ENCODE results near the gene PDE8A.
"Not testable (repeated sequence)": the region's sequence is repeated elsewhere in the genome, so short reads cannot be mapped to it uniquely, and the experiment has no call there.

Gene PDE8A

DNA sequence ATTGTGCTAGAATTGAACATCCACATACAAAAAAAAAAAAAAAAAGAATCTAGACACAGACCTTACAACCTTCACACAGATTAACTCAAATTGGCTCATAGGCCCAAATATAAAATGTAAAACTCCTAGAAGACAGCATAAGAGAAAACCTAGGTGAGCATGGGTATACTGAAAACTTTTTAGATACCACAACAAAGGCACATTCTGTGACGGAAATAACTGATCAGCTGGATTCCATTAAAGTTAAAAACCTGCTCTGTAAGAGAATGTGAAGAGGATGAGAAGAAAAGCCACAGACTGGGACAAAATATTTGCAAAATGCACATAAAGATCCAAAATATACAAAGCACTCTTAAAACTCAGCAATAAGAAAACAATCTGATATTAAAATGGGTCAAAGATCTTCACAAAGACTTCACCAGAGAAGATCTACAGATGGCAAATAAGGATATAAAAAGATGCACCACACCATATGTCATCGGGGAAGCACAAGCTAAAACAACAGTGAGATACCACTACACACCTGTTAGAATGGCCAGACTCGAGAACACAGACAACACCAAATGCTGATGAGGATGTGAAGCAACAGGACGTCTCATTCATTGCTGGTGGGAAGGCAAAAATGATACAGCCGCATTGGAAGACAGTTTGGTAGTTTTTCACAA is 167.9 kb downstream of the PDE8A start:
- DNase-seq, result no peak

DNA sequence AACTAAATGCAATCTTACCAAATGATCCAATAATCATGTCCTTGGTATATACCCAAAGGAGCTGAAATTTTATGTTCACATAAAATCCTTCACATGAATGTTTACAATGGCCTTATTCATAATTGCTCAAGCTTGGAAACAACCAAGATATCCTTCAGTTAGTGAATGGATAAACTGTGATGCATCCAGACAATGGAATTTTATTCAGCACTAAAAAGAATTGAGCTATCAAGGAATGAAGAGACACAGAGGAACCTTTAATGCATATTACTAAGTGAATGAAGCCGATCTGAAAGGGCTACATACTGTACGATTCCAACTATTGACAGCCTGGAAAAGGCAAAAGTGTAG is 168.4 kb downstream of the PDE8A start:
- no peak for DNase-seq

DNA sequence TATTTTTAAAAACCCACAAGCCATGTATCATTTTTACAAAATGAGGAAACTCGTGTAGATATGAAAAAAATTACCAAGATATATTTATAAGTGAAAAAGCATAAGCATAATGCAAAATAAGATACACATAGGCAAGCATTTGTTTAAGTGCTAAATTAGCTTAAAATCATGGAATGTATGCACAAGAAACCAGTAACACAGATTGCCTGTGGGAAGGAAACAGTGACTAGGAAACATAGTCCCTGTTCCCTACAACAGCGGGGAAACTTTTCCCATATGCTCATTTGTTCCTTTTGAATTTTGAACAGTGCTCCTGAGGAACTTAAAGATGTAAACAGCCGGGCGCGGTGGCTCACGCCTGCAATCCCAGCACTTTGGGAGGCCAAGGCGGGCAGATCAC is 169.5 kb downstream of the PDE8A start:
- DNase-seq, result no peak

DNA sequence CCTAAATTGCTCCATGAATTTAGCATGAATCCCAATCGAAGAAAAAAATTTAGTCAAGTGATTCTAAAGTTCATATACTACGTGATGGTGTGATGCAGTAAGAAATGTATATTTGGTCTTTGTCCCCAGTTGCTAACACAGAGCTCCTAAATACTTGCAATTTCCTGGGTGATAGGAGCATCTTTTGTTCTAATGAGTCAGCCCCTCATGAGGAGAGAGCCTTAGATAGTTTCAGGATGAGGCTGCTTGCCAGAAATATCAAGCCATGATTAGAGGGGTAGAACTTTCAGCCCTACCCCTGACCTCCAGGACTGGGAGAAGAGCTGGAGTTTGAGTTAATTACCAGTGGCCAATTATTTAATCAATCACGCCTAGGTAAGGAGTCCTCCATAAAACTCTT is 170.2 kb downstream of the PDE8A start:
- no peak for DNase-seq

DNA sequence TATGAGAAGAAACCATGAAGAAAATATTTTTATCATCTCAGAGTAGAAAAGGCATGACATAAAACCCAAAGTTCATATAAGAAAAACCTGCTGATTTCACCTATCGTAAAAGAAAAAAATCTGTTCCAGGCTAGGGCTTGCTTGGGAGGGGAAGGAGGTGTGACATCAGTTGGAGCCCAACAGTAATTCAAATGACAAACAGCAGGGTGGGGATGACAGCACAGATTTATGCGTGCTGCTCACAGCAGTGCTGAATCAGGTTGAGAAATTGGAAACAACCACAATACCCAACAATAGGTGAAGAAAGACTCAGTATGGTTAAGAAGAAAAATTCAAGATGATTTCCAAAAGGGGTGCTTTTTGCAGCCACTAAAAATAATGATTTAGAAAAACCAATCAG is 172.4 kb downstream of the PDE8A start:
- no peak for DNase-seq

DNA sequence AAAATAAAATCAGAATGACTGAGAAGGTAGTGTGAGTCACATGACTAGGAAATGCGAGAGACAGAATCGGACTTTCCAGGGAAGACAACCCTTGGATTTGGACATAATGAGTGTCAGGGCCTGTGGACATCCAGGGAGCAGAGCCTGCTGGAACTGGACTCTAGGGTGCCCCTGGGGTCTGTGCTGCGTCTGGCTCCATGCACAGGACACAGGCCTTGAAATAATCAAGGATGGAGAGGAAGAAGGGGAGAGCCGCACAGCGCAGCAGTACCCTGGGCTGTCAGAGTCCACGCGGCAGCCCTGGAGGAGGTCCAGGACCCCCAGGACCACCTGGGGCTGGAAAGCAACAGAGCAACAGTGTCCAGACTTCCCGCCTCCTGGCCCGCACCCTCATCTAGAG is 173.7 kb downstream of the PDE8A start:
- DNase-seq, result no peak

DNA sequence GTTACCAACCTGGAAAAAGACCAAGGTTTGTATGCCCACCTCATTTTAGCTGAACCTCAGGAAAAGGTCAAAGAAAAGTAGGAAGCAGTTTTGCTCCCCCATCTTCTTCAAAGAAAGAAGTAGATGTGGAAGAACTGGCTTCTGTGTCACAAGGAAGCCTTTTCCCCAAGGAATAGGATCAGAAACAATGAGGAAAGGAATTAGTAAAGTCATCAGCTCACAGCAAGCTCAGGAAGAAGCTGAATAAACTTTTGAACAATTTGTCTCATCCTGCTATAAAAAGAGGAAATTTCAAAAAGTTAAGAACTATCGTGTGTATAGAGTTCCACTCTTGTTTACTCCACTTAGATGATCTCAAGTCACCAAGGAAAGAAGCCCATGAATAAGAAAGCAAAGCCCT is 174.2 kb downstream of the PDE8A start:
- DNase-seq, result no peak

DNA sequence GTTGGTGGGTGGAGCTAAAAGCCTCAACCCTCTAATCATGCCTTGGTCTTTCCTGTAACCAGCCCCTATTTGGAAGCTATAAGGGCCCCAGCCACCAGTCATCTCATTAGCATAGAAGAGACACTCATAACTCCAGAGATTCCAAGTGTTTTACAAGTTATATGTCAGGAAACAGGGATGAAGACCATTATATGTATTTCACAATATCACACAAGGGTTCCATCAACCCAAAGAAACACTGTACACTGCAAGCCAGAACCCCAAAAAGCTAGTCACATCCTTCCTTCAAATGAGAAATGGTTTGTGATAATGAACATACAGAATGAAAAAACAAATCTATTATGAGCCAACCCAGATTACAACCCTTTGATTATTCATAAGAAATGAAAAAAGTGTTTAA is 175.7 kb downstream of the PDE8A start:
- no peak for DNase-seq

DNA sequence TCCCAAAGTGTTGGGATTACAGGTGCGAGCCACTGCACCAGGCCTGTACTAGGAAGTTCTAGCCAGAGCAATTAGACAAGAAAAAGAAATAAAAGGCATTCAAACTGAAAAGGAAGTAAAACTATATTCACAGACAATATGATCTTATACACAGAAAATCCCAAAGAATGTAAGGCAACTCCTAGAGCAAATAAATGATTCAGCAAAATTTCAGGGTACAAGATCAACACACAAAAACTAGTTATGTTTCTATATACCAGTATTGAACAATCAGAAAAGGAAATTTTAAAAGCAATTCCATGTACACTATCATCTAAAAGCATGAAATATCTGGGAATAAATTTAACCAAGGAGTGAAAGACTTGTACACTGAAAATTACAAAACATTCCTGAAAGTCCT is 180.6 kb downstream of the PDE8A start:
- no peak for DNase-seq

DNA sequence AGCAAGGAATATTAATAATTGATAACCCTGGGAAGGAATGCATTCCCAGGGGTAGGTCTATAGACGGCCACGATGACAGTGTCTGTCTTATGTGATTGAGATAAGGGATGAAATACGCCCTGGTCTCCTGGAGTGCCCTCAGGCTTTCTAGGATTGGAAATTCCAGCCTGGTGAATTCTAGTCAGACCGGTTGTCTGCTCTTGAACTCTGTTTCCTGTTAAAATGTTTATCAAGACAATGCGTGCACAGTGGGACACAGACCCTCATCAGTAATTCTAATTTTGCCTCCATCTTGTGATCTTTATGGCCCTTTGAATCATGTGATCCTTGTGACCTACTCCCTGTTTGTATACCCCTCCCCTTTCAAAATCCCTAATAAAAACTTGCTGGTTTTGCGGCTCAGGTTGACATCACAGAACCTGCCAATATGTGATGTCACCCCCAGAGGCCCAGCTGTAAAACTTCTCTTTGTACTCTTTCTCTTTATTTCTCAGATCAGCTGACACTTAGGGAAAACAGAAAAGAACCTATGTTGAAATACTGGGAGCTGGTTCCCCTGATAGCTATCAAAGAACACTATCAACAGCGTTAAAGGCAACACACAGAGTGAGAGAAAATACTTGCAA is 183.3 kb downstream of the PDE8A start:
- DNase-seq, result no peak

DNA sequence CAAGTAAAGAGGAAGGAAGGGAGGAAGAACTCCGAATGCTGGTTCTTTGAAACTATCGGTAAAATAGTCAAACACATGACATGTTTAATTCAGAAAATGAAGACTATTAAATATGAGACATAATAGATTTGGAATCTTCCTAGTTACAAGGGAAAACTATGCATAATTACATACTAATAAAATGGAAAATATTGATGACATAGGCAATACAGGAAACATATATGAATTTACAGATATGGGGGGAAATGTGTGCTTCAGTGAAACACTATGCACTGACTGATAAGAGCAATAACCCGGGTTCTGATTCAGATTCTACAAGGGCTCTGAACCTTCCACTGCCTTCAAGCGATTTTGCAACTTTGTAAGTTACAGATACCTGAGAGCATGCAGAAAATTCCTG is 185.9 kb downstream of the PDE8A start:
- DNase-seq, result no peak

DNA sequence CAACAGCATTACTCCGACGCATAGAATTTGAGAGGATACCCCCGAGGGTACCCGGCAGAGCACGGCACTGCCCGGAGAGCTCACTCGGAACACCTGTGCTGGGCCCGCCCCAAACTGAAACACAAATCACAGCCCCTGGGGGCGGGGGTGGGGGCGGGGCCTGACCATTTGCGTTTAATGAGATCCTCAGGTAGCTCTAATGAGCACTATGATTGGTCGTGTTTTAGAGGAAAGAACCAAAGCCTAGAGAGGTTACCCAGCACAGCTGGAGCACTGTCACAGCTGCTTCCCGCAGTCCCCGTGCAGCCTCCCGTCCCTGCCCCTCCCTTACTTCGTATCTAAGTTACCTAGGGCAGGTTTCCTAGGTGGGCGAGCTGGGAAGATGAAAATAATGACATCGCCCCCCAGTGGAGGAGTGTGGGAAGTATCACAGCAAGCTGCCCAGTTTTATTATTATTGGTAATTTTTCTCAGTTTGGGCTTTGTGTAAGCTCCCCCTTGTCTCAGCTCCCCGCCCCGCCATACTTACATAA is 187.1 kb downstream of the PDE8A start:
- DNase-seq, result peak; percentile 24 to 31

DNA sequence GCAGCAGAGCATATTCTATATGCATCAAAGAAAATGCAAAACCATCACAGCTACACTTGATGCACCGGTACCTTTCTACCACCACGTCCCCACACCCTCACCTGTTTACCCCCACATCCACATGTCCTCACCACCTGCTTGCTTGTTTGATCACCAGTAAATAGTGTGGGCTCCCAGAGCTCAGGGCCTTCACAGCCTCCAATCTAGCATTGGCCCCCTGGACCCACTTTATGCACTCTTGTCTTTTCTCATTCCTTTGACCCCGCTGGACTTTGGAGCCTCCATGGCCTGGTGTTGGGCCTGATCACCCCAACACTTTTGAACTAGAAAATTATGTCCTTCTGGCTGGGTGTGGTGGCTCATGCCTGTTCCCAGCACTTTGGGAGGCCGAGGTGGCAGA is 190.1 kb downstream of the PDE8A start:
- no peak for DNase-seq

DNA sequence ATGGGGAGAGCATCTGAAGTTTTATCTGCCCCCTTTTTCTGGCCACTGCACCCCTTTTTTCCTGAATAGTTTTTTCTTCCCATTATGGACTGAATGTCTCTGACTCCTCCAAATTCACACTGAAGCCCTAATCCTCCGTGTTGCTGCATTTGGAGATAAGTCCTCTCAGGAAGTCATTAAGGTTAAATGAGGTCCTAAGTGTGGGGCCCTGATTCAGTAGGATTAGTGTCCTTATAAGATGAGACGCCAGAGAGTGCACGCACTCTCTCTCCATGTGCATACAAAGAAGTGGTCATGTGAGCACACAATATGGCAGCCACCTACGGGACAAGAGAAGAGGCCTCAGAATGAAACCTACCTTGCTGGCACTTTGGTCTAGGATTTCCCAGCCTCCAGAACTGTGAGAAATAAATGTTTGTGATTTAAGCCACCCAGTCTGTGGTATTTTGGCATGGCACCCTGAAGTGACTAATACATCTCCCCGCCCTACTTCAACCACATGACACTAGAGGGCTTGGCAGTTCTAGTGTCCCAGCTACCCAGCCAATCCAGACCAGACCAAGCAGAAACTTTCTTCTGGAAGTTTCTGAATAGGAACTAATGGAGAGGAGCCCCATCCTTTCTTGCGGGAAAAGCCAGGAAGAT is 191.3 kb downstream of the PDE8A start:
- DNase-seq, result no peak

DNA sequence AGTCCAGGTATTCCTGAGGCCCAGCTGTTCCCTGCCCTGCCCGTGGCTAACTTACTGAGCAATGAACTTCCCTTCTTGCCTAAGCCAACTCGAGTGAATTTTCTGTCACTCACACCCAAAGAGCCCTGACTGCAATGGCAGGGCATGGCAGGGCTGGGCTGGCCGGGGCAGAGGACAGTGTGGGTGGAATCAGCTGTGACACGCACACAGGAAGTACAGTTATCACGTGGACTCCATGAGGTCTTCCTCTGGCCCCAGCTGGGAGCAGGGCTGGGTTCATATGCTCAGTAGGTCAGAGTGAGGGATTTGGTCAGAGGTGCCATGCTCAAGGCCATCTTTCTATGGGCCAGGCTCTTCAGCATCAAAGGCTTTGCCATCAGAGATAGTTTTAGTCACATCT is 192.0 kb downstream of the PDE8A start:
- not testable (repeated sequence) for DNase-seq

DNA sequence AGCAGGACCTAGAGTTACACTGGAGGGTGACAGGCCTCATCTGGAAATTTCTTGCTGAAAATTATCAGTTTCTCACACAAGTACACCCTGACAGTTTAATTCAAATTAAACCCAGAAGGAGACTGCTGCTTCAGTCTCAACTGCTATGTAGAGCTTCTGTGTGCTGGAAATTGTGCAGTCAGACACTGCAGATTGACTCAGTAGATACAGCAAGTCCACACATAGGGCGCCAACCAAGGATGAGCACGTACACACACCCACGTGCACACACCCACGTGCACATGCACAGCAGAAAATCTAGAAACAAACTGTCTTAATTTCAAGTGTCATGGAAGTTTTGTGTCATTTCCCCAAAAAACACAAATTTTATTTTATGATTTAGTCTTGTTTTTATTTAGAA is 192.9 kb downstream of the PDE8A start:
- peak in 1 of 2 donors; percentile 3 for DNase-seq

DNA sequence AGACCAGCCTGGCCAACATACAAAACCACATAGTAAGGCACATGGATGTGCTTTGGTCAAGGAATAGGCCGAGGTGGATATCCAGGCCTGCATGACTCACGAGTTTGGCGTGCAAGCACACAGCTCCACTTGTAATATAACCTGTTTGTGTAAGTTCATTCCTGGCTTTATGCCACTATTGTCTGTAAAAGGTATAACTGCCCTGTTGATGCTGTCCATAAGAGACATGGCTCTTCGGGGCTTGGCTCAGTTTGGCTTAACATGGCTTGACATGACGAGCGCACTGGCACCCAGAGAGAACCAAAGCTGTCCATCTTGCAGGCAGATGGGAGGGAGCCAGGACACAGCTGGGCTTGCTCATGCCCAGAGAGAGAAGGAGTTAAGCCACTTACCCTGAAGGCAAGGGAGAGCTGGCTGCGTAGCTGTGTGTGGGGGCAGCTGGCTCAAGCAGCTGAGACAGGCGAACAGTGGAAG is 195.4 kb downstream of the PDE8A start:
- not testable (repeated sequence) for DNase-seq

DNA sequence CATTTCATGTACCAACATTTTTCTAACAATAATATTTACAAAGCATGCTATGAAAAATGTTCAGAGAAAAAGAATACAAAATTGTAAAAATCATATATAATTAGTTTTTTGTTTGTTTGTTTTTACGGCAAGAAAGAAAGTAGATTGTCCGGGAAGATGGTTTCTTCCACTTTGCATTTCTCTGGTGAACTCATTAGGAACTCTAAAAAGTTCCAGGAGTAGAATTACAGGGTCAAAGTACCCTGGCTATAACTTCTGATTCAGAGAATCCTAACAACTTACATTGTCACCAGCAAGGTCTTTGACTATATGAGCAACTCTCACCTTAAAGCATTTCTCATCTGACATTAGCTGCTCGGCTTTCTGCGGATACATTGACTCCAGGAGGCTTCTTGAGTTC is 196.7 kb downstream of the PDE8A start:
- no peak for DNase-seq

DNA sequence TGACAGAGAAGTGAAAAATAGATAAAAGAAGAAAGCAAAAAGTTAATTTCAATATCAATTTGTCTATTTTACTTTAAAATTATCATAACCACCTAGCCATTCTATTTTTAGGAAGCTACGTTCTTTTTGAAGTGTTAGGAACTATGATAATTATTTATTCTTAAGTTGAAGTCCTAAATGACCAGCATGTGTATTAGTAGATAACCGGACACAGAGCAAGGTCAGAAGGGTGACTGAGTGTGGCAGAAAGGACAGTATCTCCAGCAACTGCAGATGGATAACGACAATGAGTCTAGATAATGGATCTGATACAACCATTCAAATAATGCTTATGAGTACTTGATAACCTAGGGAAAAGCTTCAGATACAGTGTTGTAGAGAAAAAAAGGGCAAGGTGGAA is 198.0 kb downstream of the PDE8A start:
- DNase-seq, result no peak

DNA sequence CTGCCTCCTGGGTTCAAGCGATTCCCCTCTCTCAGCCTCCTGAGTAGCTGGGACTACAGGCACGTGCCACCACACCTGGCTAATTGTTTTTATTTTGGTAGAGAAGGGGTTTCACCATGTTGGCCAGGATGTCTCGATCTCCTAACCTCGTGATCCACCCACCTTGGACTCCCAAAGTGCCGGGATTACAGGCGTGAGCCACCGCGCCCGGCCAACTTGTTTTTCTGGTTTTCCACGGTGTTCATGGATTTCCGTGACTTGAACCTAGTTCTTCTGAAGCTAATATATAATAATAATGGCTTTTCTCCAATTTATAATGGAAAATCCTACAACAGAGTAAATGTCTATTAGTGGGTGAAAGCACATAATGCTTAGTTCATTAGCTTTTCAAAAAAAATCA is 203.7 kb downstream of the PDE8A start:
- DNase-seq, result not testable (repeated sequence)

DNA sequence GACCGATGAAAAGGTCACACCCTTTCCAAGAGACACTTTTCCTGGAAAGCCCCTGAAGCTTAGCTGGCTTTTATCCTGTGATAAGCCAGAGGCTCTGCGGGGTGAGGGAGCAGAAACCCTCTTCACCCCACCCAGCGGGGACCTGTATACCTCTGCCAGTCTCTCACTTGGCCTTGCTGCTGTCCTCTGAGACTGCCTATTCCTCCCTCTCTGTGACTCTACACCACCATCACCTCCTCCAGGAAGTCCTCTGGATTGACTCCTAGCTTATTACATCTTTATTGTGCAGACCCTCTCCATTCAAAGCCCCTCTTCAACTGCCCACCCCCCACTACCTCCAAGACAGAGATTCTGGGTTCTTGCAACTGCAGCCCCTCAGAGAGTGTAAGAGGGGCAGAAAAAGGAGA is 206.5 kb downstream of the PDE8A start:
- not testable (repeated sequence) for DNase-seq
